Chondrocyte (in vitro differentiated cells): ENCODE data around the gene TC2N. TPM values are rescaled to one million over a fixed set of nuclear protein-coding genes. Genes with fewer than 3 reads are reported as not detected.
A peak's percentile ranks its signal among the peaks of the same experiment; 100 is the strongest.

Experiments
- DNase-seq: peaks from one replicate; pipeline ENCODE4 v3.0.0; 2021; ENCODE audit warnings: mixed read lengths, low spot score
- H3K27ac Mint-ChIP-seq: one replicate; pipeline ENCODE4 v1.8.0; 2021; ENCODE audit warnings: mild to moderate bottlenecking, moderate library complexity, mixed read lengths; ENCODE audit not compliant: unreplicated experiment
- H3K27me3 Mint-ChIP-seq: 2 replicates; pipeline ENCODE4 v1.8.0; 2021; ENCODE audit warnings: low read depth, mixed read lengths
- H3K36me3 Mint-ChIP-seq: 2 replicates; pipeline ENCODE4 v1.8.0; 2021; ENCODE audit warnings: low read depth, mixed read lengths
- H3K4me1 Mint-ChIP-seq: 2 replicates; pipeline ENCODE4 v1.8.0; 2021; ENCODE audit warnings: low read depth, mild to moderate bottlenecking, mixed read lengths
- H3K4me3 Mint-ChIP-seq: one replicate; pipeline ENCODE4 v1.8.0; 2021; ENCODE audit warnings: mild to moderate bottlenecking, moderate library complexity, mixed read lengths; ENCODE audit not compliant: unreplicated experiment
- H3K9me3 Mint-ChIP-seq: 2 replicates; pipeline ENCODE4 v1.8.0; 2021; ENCODE audit warnings: low read depth, mixed read lengths
- CTCF ChIP-seq: fragments of 200-600 bp; sonication (generic); IDR thresholded peaks from 2 replicates; pipeline ENCODE4 v1.5.0; 2021; ENCODE audit warnings: antibody characterized with exemption, mild to moderate bottlenecking, moderate library complexity
- total RNA-seq: library from RNA; stranded (reverse); gene quantifications from 3 replicates; pipeline ENCODE4 v1.2.1, GENCODE V29; 2021

The TC2N gene
- total RNA-seq, 1 donor from 2014 or later: 11.2 TPM

DNA sequence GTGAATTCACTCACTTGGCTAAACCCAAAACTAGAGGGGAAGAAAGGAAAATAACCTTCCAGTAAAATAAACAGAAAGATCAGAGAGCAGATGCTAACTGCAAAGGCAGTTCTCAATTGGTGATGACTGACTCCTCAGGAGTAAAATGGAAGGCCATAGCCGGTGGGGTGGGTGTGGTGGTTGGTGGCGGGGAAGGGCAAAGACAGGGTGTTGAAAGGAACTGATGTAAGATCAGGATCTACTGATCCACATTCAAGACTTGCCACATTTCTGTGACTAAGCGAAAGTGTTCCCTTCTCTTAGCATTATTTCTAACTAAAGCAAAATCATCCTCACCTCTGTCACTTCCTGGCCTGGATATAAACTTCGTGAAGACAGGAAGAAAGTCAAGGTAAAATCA is 26.3 kb upstream of the TC2N start:
- Mint-ChIP-seq H3K9me3 (no peaks in the 10 kb centered on the region), H3K36me3 (peaks cover 32% of the 10 kb centered on the region), H3K4me3 (no peak overlapping the region), H3K27me3 (no peaks in the 10 kb centered on the region), H3K27ac (peak overlapping the region; percentile 93), H3K4me1 (peaks cover 87% of the 10 kb centered on the region)
- no peak for TF ChIP-seq CTCF
- no peak for DNase-seq

- H3K9me3 Mint-ChIP-seq: no peaks in the 10 kb centered on the region
- no peak for DNase-seq
- H3K27me3 Mint-ChIP-seq: no peaks in the 10 kb centered on the region
- peaks cover 82% of the 10 kb centered on the region for H3K4me1 Mint-ChIP-seq
- H3K27ac Mint-ChIP-seq: peak overlapping the region; percentile 93
- peak; percentile 81 for TF ChIP-seq CTCF
- no peak overlapping the region for H3K4me3 Mint-ChIP-seq
- peaks cover 34% of the 10 kb centered on the region for H3K36me3 Mint-ChIP-seq
Measured at GRCh38 chr14:91893007-91893406, 25.7 kb upstream of the TC2N start.

DNA sequence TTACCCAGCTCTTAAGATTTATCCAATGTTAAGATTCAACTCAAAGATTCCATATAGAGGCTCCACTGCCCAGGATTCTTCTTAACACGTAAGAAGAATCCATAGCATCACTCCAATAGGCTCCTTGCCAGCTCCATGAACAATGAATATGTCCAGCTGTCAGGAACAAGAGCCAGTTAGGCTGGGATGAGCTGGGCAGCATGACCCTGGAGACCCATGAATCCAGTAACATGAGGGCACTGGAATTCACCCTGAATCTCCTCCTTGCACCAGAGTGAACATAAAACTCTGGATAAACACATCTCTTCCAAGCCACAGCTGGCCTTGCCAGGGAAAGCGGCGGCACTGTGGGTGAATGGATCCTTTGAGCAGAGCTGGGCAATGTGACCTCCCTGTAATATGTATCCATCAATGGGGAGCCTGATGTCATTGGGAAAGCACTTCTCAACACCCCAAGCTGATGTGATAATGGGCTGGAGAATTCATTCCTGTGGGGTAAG is 24.4 kb upstream of the TC2N start:
- peaks cover 74% of the 10 kb centered on the region for H3K4me1 Mint-ChIP-seq
- DNase-seq: no peak
- H3K4me3 Mint-ChIP-seq: no peak overlapping the region
- H3K36me3 Mint-ChIP-seq: peaks cover 39% of the 10 kb centered on the region
- no peaks in the 10 kb centered on the region for H3K27me3 Mint-ChIP-seq
- TF ChIP-seq CTCF: no peak
- H3K27ac Mint-ChIP-seq: peak overlapping the region; percentile 93
- H3K9me3 Mint-ChIP-seq: no peaks in the 10 kb centered on the region

- Mint-ChIP-seq H3K27ac (peak overlapping the region; percentile 93), H3K4me3 (no peak overlapping the region), H3K27me3 (no peaks in the 10 kb centered on the region), H3K36me3 (peaks cover 43% of the 10 kb centered on the region), H3K4me1 (peaks cover 74% of the 10 kb centered on the region), H3K9me3 (no peaks in the 10 kb centered on the region)
- no peak for TF ChIP-seq CTCF
- DNase-seq: no peak
Measured at GRCh38 chr14:91891101-91891500, 23.8 kb upstream of the TC2N start.

GRCh38 chr14:91890291-91890749 is 23.0 kb upstream of the TC2N start:
- no peak for TF ChIP-seq CTCF
- Mint-ChIP-seq H3K27me3 (no peaks in the 10 kb centered on the region), H3K4me3 (no peak overlapping the region), H3K9me3 (no peaks in the 10 kb centered on the region), H3K27ac (peak overlapping the region; percentile 32), H3K36me3 (peaks cover 44% of the 10 kb centered on the region), H3K4me1 (peaks cover 76% of the 10 kb centered on the region)
- no peak for DNase-seq
